Activated T-helper 9 cell treated with anti-CD3 and anti-CD28 coated beads, Interleukin-2, amount 50 U/mL, for 16 hours (primary cell): Measurements from ENCODE around the gene SLC22A5.
"Not testable (repeated sequence)": the region's sequence is repeated elsewhere in the genome, so short reads cannot be mapped to it uniquely, and the experiment has no call there.

Experiments
- DNase-seq: peaks from one replicate; pipeline ENCODE4 v3.0.0-alpha.2; 2020; ENCODE audit warnings: low read depth

The SLC22A5 gene

GRCh38 chr5:132414634-132415378 is 45.3 kb downstream of the SLC22A5 start:
- DNase-seq = no peak

GRCh38 chr5:132415516-132415915 is 46.0 kb downstream of the SLC22A5 start:
- DNase-seq = not testable (repeated sequence)

- no peak for DNase-seq
These were observed 46.9 kb downstream of the SLC22A5 start for GRCh38 chr5:132416306-132417009.

- DNase-seq = no peak
These were observed 47.5 kb downstream of the SLC22A5 start for GRCh38 chr5:132417010-132417439.

- DNase-seq = no peak
These were observed 48.0 kb downstream of the SLC22A5 start for GRCh38 chr5:132417461-132417860.

GRCh38 chr5:132417889-132418485 is 48.5 kb downstream of the SLC22A5 start:
- no peak for DNase-seq

GRCh38 chr5:132418881-132419280 is 49.4 kb downstream of the SLC22A5 start:
- no peak for DNase-seq

- peak; percentile 51 for DNase-seq
These were observed 50.3 kb downstream of the SLC22A5 start for GRCh38 chr5:132419502-132420468.

- no peak for DNase-seq
These were observed 51.3 kb downstream of the SLC22A5 start for GRCh38 chr5:132420706-132421272.

- DNase-seq = no peak
These were observed 52.0 kb downstream of the SLC22A5 start for GRCh38 chr5:132421462-132421861.

GRCh38 chr5:132422720-132423437 is 53.4 kb downstream of the SLC22A5 start:
- no peak for DNase-seq

- no peak for DNase-seq
These were observed 54.0 kb downstream of the SLC22A5 start for GRCh38 chr5:132423438-132423898.

- DNase-seq = no peak
These were observed 54.8 kb downstream of the SLC22A5 start for GRCh38 chr5:132424167-132424880.

GRCh38 chr5:132425009-132425937 is 55.8 kb downstream of the SLC22A5 start:
- DNase-seq = peak; percentile 57

- DNase-seq = no peak
These were observed 56.5 kb downstream of the SLC22A5 start for GRCh38 chr5:132425975-132426524.

GRCh38 chr5:132426525-132427138 is 57.1 kb downstream of the SLC22A5 start:
- DNase-seq = peak; percentile 47

- peak; percentile 41 for DNase-seq
These were observed 58.0 kb downstream of the SLC22A5 start for GRCh38 chr5:132427281-132428146.
